Measurements from ENCODE around the gene ARHGEF19. TPM values are rescaled to one million over a fixed set of nuclear protein-coding genes. Genes with fewer than 3 reads are reported as not detected.

The ARHGEF19 gene
- total RNA-seq, 1 donor = 6.5 TPM

DNA sequence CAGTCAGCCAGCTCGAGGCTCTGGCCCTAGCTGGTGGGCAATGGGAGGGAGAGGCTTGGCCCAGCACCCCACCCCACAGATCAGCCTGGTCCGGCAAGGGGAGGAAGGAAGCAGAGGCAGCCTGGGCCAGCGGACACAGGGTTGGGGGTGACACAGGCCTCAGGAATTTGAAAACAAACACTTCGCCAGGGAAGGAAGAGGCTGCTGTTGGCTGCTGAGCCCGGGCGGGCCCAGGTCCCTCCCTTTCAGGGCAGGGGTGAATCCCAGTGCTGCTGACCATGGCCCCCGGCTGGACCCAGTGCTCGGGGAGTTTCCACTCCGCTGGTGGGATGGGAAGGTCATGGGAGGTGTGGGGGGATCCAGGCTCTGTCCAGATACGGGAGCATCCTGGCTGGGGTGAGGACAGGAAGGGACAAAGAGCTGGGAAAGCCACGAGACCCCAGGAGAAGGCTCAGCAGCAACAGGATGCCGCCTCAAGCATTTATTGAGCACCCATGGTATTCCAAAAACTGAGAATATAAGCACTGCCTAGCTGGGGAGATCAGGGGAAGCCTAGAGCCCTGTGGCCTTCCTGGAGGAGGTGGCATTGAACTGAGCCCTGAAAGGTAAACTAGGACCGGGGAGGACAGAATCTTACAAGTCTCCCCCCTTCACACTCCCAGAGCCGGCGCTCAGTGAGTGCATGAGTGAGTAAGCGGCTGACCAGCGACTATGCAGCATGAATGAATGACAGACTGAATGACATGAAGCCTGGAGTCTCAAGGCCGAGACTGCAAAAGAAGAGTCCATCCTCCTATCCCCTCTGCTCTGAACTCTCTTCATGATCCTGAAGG, 30.3 kb downstream of the ARHGEF19 start:
- peak overlapping the region; percentile 21 for H3K4me3 ChIP-seq (ENCODE audit: insufficient read depth, low read length)
- peak; percentile 97 for DNase-seq (ENCODE audit: insufficient read length, low spot score, missing footprints)

DNA sequence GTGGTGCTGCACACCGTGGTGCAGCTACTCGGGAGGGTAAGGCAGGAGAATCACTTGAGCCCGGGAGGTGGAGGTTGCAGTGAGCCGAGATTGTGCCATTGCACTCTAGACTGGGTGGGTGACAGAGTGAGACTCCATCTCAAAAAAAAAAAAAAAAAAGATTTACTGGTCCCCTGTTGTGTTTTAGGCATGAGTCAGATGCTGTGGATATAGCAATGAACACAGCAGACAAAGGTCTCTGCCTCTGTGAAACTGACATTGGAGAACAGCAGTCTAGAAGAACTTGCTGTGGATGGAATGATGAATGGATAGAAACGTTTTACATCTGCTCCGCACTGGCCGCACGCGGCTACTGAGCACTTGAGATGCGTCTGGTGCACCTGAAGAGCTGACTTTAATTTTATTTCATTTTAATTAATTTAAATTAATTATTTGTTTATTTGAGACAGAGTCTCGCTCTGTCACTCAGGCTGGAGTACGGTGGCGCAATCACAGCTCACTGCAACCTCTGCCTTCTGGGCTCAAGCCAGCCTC, 32.1 kb downstream of the ARHGEF19 start:
- peak overlapping the region; percentile 84 for H3K27ac ChIP-seq (ENCODE audit: low read depth, low read length)
- no peaks in the 10 kb centered on the region for H3K36me3 ChIP-seq (ENCODE audit: insufficient read depth, low read length)
- TF ChIP-seq, protein P1, sequence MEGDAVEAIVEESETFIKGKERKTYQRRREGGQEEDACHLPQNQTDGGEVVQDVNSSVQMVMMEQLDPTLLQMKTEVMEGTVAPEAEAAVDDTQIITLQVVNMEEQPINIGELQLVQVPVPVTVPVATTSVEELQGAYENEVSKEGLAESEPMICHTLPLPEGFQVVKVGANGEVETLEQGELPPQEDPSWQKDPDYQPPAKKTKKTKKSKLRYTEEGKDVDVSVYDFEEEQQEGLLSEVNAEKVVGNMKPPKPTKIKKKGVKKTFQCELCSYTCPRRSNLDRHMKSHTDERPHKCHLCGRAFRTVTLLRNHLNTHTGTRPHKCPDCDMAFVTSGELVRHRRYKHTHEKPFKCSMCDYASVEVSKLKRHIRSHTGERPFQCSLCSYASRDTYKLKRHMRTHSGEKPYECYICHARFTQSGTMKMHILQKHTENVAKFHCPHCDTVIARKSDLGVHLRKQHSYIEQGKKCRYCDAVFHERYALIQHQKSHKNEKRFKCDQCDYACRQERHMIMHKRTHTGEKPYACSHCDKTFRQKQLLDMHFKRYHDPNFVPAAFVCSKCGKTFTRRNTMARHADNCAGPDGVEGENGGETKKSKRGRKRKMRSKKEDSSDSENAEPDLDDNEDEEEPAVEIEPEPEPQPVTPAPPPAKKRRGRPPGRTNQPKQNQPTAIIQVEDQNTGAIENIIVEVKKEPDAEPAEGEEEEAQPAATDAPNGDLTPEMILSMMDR (IDR thresholded peaks at IDR 0.05; ENCODE audit: extremely low read depth, low read depth, low read length) = no peak
- peaks cover 62% of the 10 kb centered on the region for H3K4me1 ChIP-seq (ENCODE audit: insufficient read depth, low read length)
- peak; percentile 75 for DNase-seq (ENCODE audit: insufficient read length, low spot score, missing footprints)
- no peak overlapping the region for H3K4me2 ChIP-seq (ENCODE audit: insufficient read depth, low read length)
- no peaks in the 10 kb centered on the region for H3K79me2 ChIP-seq (ENCODE audit: insufficient read depth, low read length)
- no peaks in the 10 kb centered on the region for H4K20me1 ChIP-seq (ENCODE audit: insufficient read depth, low read length)
- H3K4me3 ChIP-seq (ENCODE audit: insufficient read depth, low read length) = no peak overlapping the region
- no peak overlapping the region for H2AFZ ChIP-seq (ENCODE audit: low read length)
- H3K9me3 ChIP-seq (ENCODE audit: low read depth, low read length) = no peaks in the 10 kb centered on the region
- no peaks in the 10 kb centered on the region for H3K27me3 ChIP-seq (ENCODE audit: insufficient read depth, low read length)

More for the DNA sequence above, 30.3 kb downstream of the ARHGEF19 start:
- H3K36me3 ChIP-seq (ENCODE audit: insufficient read depth, low read length) = no peaks in the 10 kb centered on the region
- H4K20me1 ChIP-seq (ENCODE audit: insufficient read depth, low read length) = no peaks in the 10 kb centered on the region
- no peaks in the 10 kb centered on the region for H3K79me2 ChIP-seq (ENCODE audit: insufficient read depth, low read length)
- H2AFZ ChIP-seq (ENCODE audit: low read length) = peak overlapping the region; percentile 71
- TF ChIP-seq, protein P1 (IDR thresholded peaks at IDR 0.05; ENCODE audit: extremely low read depth, low read depth, low read length) = no peak
- H3K9me3 ChIP-seq (ENCODE audit: low read depth, low read length) = no peaks in the 10 kb centered on the region
- no peaks in the 10 kb centered on the region for H3K27me3 ChIP-seq (ENCODE audit: insufficient read depth, low read length)
- H3K4me1 ChIP-seq (ENCODE audit: insufficient read depth, low read length) = peaks cover 46% of the 10 kb centered on the region
- peak overlapping the region; percentile 84 for H3K27ac ChIP-seq (ENCODE audit: low read depth, low read length)
- H3K4me2 ChIP-seq (ENCODE audit: insufficient read depth, low read length) = peak overlapping the region; percentile 52

DNA sequence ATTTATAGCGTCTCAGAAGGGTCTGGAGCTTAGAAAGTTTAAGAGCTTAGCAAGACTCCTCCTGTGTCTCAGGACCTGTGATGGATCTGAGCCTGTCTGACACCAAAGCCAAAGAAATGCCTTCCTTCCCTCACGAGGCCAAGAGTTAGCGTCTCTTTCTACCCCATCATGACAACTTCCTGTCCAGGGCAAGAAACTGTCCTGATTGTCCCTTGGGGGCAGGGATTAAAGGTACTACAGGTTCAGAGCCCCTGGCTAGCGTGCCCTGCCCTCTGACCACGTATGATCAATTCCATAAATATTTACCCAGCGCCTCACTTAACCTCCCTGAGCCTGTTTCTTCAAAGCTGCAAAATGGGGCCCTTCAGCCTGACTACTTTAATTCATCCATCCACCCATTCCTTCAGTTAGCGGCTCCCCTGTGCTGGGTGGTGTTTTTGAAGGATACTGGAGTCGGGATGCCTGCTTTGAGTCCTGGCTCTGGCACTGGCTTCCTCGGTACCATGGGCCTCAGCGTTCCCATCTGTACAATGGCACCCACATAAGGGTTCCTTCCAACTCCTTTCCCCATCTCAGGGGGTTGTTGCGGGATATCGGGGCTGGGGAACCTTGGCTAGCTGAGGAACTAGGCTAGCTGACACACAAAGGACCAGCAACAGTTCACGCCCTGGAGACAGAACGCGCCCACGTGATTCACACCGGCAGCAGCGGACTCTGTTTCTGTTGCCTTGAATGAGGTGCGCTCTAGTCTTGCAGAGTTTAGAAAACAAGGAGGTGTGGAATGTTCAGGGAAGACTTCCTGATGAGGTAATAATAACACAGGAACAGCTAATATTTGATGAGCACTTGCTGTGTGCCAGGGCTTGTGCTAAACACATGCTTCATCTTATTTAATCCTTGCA, 33.6 kb downstream of the ARHGEF19 start:
- H3K4me1 ChIP-seq (ENCODE audit: insufficient read depth, low read length) = peaks cover 75% of the 10 kb centered on the region
- TF ChIP-seq, protein P1 (IDR thresholded peaks at IDR 0.05; ENCODE audit: extremely low read depth, low read depth, low read length) = no peak

More for the DNA sequence above, 33.6 kb downstream of the ARHGEF19 start:
- no peak overlapping the region for H3K4me2 ChIP-seq (ENCODE audit: insufficient read depth, low read length)
- H3K36me3 ChIP-seq (ENCODE audit: insufficient read depth, low read length) = no peaks in the 10 kb centered on the region
- no peak overlapping the region for H3K4me3 ChIP-seq (ENCODE audit: insufficient read depth, low read length)
- H2AFZ ChIP-seq (ENCODE audit: low read length) = peak overlapping the region; percentile 73
- peak; percentile 60 for DNase-seq (ENCODE audit: insufficient read length, low spot score, missing footprints)
- H4K20me1 ChIP-seq (ENCODE audit: insufficient read depth, low read length) = no peaks in the 10 kb centered on the region
- no peaks in the 10 kb centered on the region for H3K27me3 ChIP-seq (ENCODE audit: insufficient read depth, low read length)
- no peaks in the 10 kb centered on the region for H3K9me3 ChIP-seq (ENCODE audit: low read depth, low read length)
- no peaks in the 10 kb centered on the region for H3K79me2 ChIP-seq (ENCODE audit: insufficient read depth, low read length)
- no peak overlapping the region for H3K27ac ChIP-seq (ENCODE audit: low read depth, low read length)

Measured in osteoblast (primary cell).